HepG2 (cell line): ENCODE data around the gene PEX11A. TPM values are rescaled to one million over a fixed set of nuclear protein-coding genes. Genes with fewer than 3 reads are reported as not detected.

Source experiments
- ATAC-seq: fragments of 200-7000 bp; cut with Tn5 transposase; 3 replicates; pipeline ENCODE4 v1.9.1; 2020; ENCODE audit warnings: mild to moderate bottlenecking, moderate library complexity
- BruUV-seq: library from RNA; stranded (reverse); fragments of 400-500 nt; replicated peaks from 2 replicates; lab custom pipeline; 2021; lab: Mats Ljungman, UMichigan
- CTCF ChIA-PET: fragments of 300-600 bp; formaldehyde crosslinking; extraction: SDS; loops from one replicate; lab custom pipeline; 2021; ENCODE audit warnings: low total read pairs, inconsistent platforms, low intra/inter-chr PET ratio; lab: Yijun Ruan, JAX
- POLR2A ChIA-PET: fragments of 350-600 bp; sonication (Branson Sonifier 250); formaldehyde crosslinking; loops from one replicate; lab custom pipeline; 2020; ENCODE audit warnings: antibody characterized with exemption, inconsistent platforms; lab: Yijun Ruan, JAX
- DNase-seq: peaks from one replicate; pipeline ENCODE4 v3.0.0-alpha.2; 2015; ENCODE audit warnings: low spot score
- FAIRE-seq: peaks from 3 replicates; lab custom pipeline; 2011; peaks lifted over from hg19 to GRCh38; lab: Jason Lieb, UNC
- H2AFZ ChIP-seq: one replicate; pipeline ENCODE4 v1.6.1; 2011; ENCODE audit warnings: low read length, inconsistent platforms
- H3K27ac ChIP-seq: fragments of 300-600 bp; 3 replicates; pipeline ENCODE4 v1.8.0; 2011; ENCODE audit warnings: mixed run types, mild to moderate bottlenecking, mixed read lengths, low read length, inconsistent platforms; ENCODE audit not compliant: insufficient read depth; ENCODE audit errors: extremely low read length
- H3K27me3 ChIP-seq, 2 experiments: fragments of 200-600 bp in 1 of 2; 2 replicates in 1 of 2; 3 replicates in 1 of 2; pipeline versions ENCODE4 v1.6.0 to v1.8.0; 2011; ENCODE audit warnings: low read length in 2 of 2, mild to moderate bottlenecking in 2 of 2, moderate library complexity in 2 of 2, inconsistent platforms in 1 of 2; ENCODE audit not compliant: insufficient read depth in 2 of 2, control insufficient read depth in 1 of 2
- H3K36me3 ChIP-seq, 2 experiments: fragments of 200-600 bp in 1 of 2; replicated peaks in 1 of 2; 2 replicates in 1 of 2; 3 replicates in 1 of 2; pipeline versions ENCODE4 v1.5.1 to v1.8.0; 2011; ENCODE audit warnings: low read length in 2 of 2, inconsistent platforms in 1 of 2; ENCODE audit not compliant: insufficient read depth in 2 of 2, control insufficient read depth in 1 of 2
- H3K4me1 ChIP-seq: 2 replicates; pipeline ENCODE4 v1.5.1; 2012; ENCODE audit warnings: low read length, inconsistent platforms; ENCODE audit not compliant: insufficient read depth
- H3K4me2 ChIP-seq: 2 replicates; pipeline ENCODE4 v1.6.0; 2011; ENCODE audit warnings: low read depth, low read length, inconsistent platforms
- H3K4me3 ChIP-seq, 3 experiments: fragments of 200-600 bp in 1 of 3; sonication (generic), shearing (Covaris generic) in 1 of 3; replicated peaks in 1 of 3; 2 replicates each; pipeline ENCODE4 v1.5.1; 2011 to 2016; ENCODE audit warnings: low read length in 3 of 3, inconsistent platforms in 2 of 3, low read depth in 2 of 3, mild to moderate bottlenecking in 2 of 3, control low read depth in 1 of 3, mixed read lengths in 1 of 3; ENCODE audit not compliant: insufficient read depth in 1 of 3
- H3K79me2 ChIP-seq: one replicate; pipeline ENCODE4 v1.6.1; 2011; ENCODE audit warnings: low read length, inconsistent platforms; ENCODE audit not compliant: insufficient read depth
- H3K9ac ChIP-seq: 2 replicates; pipeline ENCODE4 v1.6.0; 2011; ENCODE audit warnings: mild to moderate bottlenecking, low read depth, low read length, inconsistent platforms; ENCODE audit not compliant: insufficient read depth
- H3K9me3 ChIP-seq: 2 replicates; pipeline ENCODE4 v1.5.1; 2012; ENCODE audit warnings: mild to moderate bottlenecking, low read length
- H4K20me1 ChIP-seq: 2 replicates; pipeline ENCODE4 v1.6.0; 2011; ENCODE audit warnings: inconsistent platforms, mild to moderate bottlenecking, low read length, moderate library complexity; ENCODE audit not compliant: insufficient read depth
- ATF7 ChIP-seq, 2 experiments: fragments of 450-650 bp in 1 of 2; sonication (generic) in 1 of 2; formaldehyde crosslinking in 1 of 2; IDR thresholded peaks; 2 replicates each; pipeline versions ENCODE4 v1.4.0 to v1.6.1; 2016 to 2020; ENCODE audit warnings: antibody characterized with exemption in 1 of 2, mild to moderate bottlenecking in 1 of 2, missing genetic modification reagents in 1 of 2
- BRCA1 ChIP-seq: sonication (generic); formaldehyde crosslinking; IDR thresholded peaks from 2 replicates; pipeline ENCODE4 v1.4.0; 2020; ENCODE audit warnings: missing genetic modification reagents
- ETV5 ChIP-seq: IDR thresholded peaks from 2 replicates; pipeline ENCODE4 v1.6.1; 2018; ENCODE audit warnings: missing biosample characterization, missing genetic modification reagents, inconsistent platforms, borderline replicate concordance
- EZH2 ChIP-seq: conservative IDR thresholded peaks from 2 replicates; pipeline ENCODE4 v1.6.1; 2012; ENCODE audit warnings: mild to moderate bottlenecking, low read depth, low read length, moderate library complexity
- HOXA9 ChIP-seq: sonication (generic); formaldehyde crosslinking; IDR thresholded peaks from 2 replicates; pipeline ENCODE4 v1.8.1; 2022; ENCODE audit warnings: missing genetic modification reagents, mild to moderate bottlenecking, moderate library complexity, borderline replicate concordance
- NR2F2 ChIP-seq: IDR thresholded peaks from 2 replicates; pipeline ENCODE4 v1.6.1; 2012; ENCODE audit warnings: low read depth, inconsistent platforms, borderline replicate concordance
- ZNF776 ChIP-seq: sonication (generic); formaldehyde crosslinking; IDR thresholded peaks from 2 replicates; pipeline ENCODE4 v1.4.0; 2020; ENCODE audit warnings: mild to moderate bottlenecking, missing genetic modification reagents
- in situ Hi-C: cut with HindIII; loops from 2 replicates; pipeline ENCODE4 v1.10.0; 2017; ENCODE audit warnings: low pct_unique_long_range_greater_than_20kb; ENCODE audit not compliant: extremely low pct_ligation_motif_present
- intact Hi-C: fragments of 100-400 bp; cut with micrococcal nuclease; formaldehyde crosslinking; loops from one replicate; pipeline ENCODE4 v1.10.0; 2022; ENCODE audit not compliant: unreplicated experiment
- polyA plus RNA-seq, 8 experiments: library from polyadenylated mRNA; depleted of rRNA in 3 of 8; stranded (reverse) in 7 of 8; unstranded in 1 of 8; fragments of >200 nt; fragmentation: Illumina TruSeq in 4 of 8; extraction: Trizol in 4 of 8; gene quantifications; 2 replicates each; pipeline versions ENCODE4 v1.2.1 to v1.2.3, GENCODE V29; 2011 to 2016; ENCODE audit warnings: low read depth in 4 of 8, missing spikeins in 1 of 8, mixed read lengths in 1 of 8; ENCODE audit not compliant: insufficient read depth in 1 of 8
- total RNA-seq, 5 experiments: library from RNA; depleted of rRNA; stranded (reverse); fragments of >200 nt; fragmentation: Illumina TruSeq; extraction: Trizol; gene quantifications; 2 replicates each; pipeline ENCODE4 v1.2.3, GENCODE V29; 2016; ENCODE audit warnings: low read depth in 1 of 5
- TF ChIP-seq, protein P1 (sequence below): sonication (generic); formaldehyde crosslinking; IDR thresholded peaks from 2 replicates; pipeline ENCODE4 v1.5.1; 2020; ENCODE audit warnings: mild to moderate bottlenecking, missing genetic modification reagents, moderate library complexity
- TF ChIP-seq, protein P2 (sequence below): IDR thresholded peaks from 2 replicates; pipeline ENCODE4 v1.6.1; 2018; ENCODE audit warnings: missing genetic modification reagents, mild to moderate bottlenecking, missing compliant biosample characterization

Gene PEX11A
- total and polyA plus RNA-seq, 2 of the 13 experiments (the other 11 are each of a cell fraction or from before 2014, with no cell fraction given), result 9.9 to 15.1 TPM

DNA sequence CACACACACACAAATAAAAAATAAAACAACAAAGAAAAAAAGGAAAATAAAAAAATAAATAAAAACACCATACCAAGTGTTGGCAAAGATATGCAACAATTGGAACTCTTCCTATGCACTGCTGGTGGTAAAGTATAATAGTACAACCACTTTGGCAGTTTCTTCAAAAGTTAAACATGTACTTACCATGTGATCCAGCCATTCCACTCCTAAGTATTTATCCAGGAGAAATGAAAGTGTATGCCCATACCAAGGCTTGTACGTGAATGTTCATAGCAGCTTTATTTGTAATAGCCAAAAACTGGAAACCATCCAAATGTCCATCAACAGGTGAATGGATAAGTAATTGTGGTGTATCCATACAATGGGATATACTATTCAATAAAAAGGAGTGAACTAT, 17.0 kb upstream of the PEX11A start (continued):
- TF ChIP-seq, protein P1, sequence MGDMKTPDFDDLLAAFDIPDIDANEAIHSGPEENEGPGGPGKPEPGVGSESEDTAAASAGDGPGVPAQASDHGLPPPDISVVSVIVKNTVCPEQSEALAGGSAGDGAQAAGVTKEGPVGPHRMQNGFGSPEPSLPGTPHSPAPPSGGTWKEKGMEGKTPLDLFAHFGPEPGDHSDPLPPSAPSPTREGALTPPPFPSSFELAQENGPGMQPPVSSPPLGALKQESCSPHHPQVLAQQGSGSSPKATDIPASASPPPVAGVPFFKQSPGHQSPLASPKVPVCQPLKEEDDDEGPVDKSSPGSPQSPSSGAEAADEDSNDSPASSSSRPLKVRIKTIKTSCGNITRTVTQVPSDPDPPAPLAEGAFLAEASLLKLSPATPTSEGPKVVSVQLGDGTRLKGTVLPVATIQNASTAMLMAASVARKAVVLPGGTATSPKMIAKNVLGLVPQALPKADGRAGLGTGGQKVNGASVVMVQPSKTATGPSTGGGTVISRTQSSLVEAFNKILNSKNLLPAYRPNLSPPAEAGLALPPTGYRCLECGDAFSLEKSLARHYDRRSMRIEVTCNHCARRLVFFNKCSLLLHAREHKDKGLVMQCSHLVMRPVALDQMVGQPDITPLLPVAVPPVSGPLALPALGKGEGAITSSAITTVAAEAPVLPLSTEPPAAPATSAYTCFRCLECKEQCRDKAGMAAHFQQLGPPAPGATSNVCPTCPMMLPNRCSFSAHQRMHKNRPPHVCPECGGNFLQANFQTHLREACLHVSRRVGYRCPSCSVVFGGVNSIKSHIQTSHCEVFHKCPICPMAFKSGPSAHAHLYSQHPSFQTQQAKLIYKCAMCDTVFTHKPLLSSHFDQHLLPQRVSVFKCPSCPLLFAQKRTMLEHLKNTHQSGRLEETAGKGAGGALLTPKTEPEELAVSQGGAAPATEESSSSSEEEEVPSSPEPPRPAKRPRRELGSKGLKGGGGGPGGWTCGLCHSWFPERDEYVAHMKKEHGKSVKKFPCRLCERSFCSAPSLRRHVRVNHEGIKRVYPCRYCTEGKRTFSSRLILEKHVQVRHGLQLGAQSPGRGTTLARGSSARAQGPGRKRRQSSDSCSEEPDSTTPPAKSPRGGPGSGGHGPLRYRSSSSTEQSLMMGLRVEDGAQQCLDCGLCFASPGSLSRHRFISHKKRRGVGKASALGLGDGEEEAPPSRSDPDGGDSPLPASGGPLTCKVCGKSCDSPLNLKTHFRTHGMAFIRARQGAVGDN (CRISPR knock-in tag), result no peak
- TF ChIP-seq EZH2, result no peak
- TF ChIP-seq BRCA1, result no peak

DNA sequence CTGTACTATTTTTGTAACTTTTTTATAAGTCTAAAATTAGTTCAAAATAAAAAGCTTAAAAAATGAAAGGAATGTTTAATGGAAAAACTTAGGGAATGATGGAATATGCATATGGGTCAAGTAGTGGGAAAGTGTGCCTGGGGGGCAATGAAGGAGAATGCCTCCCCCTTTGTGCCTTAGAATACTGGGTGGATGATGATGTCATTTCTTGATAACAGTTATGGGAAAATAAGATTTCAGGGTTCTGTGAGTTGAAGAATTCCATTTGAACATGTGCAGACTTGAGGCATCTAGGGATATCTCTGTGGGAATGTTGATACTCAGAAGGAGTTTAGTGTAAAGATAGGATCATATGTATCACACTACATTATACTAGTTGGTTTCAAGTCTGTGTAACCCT, 13.9 kb upstream of the PEX11A start:
- no peaks in the 10 kb centered on the region for H3K36me3 ChIP-seq
- intact Hi-C loops, result no loop called here
- no peak overlapping the region for H3K4me3 ChIP-seq
- no TSS peak for BruUV-seq
- H3K4me2 ChIP-seq, result no peak overlapping the region
- TF ChIP-seq NR2F2, result no peak
- TF ChIP-seq, protein P2, sequence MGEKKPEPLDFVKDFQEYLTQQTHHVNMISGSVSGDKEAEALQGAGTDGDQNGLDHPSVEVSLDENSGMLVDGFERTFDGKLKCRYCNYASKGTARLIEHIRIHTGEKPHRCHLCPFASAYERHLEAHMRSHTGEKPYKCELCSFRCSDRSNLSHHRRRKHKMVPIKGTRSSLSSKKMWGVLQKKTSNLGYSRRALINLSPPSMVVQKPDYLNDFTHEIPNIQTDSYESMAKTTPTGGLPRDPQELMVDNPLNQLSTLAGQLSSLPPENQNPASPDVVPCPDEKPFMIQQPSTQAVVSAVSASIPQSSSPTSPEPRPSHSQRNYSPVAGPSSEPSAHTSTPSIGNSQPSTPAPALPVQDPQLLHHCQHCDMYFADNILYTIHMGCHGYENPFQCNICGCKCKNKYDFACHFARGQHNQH, result no peak
- TF ChIP-seq ETV5 (CRISPR knock-in tag), result no peak
- TF ChIP-seq HOXA9 (CRISPR knock-in tag), result no peak
- TF ChIP-seq ZNF776 (CRISPR knock-in tag), result no peak
- peak; percentile 86 for TF ChIP-seq ATF7 (IDR thresholded peaks at IDR 0.05)
- TF ChIP-seq ATF7 (CRISPR knock-in tag; IDR thresholded peaks at IDR 0.05), result no peak
- FAIRE-seq (no peak), ATAC-seq (no peak), DNase-seq (no peak)
- CTCF ChIA-PET, result no interaction called here
- H3K27ac ChIP-seq, result no peak overlapping the region
- POLR2A ChIA-PET, result no interaction called here
- no peak overlapping the region for H2AFZ ChIP-seq
- H4K20me1 ChIP-seq, result no peaks in the 10 kb centered on the region
- no peak overlapping the region for H3K9ac ChIP-seq
- in situ Hi-C loops, result no loop called here
- no peaks in the 10 kb centered on the region for H3K4me1 ChIP-seq
- H3K79me2 ChIP-seq, result no peaks in the 10 kb centered on the region
- peaks cover 0 to 13% of the 10 kb centered on the region in 2 experiments; a peak in 2 of 5 replicates for H3K27me3 ChIP-seq
- H3K9me3 ChIP-seq, result no peaks in the 10 kb centered on the region
